Germinal center (tissue), 1 donor: ENCODE results near the gene DENND1A.
A peak's percentile ranks its signal among the peaks of the same experiment; 100 is the strongest.

Experiments
- DNase-seq: peaks from one replicate; pipeline ENCODE4 v3.0.0; 2012; ENCODE audit warnings: mixed read lengths, low spot score

Gene DENND1A

DNA sequence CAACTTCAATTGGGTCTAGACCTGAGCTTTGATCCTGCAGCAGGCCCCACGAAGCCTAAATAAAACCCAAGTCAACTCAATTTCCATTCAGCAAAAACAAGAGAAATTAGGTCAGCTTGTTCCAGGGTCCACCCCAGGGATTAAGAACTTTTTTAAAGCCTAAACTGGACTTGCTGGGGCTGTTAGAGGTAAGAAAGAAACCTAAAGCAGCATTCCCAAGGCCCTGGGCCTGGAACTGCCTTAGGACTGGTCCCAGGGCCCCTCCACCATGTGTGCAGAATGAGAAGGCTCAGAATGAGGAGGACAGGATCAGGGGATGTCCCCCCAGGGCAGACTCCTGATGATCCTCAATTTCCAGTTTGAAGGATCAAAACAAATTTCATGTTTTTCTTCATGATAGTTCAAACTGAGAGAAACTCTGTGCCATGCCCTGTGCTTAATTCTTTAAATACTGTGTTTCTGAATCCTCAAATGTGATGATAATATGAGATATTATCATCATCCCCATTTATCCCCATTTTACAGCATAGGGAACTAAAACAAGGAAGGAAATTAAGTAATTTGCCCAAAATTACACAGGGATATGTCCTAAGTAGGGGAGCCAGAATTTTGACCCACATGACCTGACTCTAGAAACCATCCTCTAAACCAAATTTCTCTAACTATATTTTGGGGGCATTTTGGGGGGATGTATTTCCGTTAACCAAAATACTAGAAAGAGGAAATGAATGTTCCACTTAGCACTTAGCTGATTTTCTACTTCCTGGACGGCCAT is 64.5 kb downstream of the DENND1A start:
- DNase-seq, result no peak

DNA sequence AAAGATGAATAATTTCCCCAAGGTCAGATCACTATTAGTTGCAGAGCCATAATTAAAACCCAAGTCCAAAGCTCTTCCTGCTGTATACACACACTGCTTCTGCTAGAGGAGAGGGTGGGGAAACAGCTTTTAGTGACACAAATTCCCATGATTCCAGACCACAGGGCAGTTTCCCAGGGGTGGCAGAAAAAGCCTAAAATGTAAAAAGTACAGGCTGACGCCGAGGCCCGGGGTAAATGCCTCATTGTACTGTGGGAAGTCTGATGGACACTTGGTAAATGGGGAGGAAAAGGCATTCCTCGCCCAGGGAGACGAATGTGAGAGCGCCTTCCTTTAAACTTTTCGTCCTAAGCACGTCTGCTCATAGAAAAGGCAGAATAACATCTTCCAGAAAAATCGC is 65.7 kb downstream of the DENND1A start:
- DNase-seq, result no peak

DNA sequence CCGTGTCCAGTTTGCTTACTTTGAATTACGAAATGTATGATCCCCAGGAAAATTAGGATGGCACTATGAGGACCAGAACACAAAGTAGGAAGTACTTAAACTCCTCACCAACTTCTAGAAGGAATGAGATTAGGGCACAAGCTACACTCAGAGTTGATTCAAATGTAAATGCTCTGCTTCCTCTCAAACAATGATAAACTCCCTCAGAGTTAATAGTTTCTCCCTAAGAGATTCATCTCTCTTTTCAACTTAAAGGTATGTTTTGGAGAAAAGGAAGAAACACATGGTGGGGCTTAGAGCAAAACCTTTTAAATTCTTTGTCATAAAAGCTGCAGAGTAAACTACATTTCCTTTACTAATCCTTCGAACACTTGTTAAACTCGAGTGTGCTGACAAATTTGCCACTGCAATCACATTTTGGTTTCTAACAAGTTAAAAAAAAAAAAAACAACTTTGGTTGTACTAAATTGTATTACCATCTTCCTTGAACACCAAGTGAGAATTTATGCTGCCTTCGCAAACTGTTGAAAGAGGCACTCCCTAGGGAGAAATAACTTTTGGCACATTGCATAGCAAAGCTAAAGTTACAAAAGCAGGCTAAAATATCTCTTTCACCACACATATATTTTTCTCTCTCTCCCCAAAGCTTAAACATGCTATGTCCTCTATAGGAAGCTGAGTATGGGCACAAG is 66.6 kb downstream of the DENND1A start:
- no peak for DNase-seq

DNA sequence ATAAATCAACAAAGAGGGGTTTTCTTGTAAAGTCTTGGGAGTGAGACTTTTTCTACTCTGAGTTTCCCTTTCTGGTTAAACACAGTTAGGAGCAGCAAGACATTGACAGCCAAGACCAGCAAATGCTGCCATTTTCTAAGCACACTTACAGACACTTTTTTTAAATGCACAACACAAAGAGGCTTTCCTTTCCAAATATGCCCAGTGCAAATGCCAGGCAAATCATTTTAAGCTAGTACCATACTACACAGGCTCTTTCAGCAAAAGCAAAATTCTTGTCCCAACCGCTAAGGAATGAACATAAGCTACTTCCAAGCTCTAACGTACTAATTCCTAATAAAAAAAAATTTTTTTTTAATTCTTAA is 68.2 kb downstream of the DENND1A start:
- DNase-seq, result no peak

DNA sequence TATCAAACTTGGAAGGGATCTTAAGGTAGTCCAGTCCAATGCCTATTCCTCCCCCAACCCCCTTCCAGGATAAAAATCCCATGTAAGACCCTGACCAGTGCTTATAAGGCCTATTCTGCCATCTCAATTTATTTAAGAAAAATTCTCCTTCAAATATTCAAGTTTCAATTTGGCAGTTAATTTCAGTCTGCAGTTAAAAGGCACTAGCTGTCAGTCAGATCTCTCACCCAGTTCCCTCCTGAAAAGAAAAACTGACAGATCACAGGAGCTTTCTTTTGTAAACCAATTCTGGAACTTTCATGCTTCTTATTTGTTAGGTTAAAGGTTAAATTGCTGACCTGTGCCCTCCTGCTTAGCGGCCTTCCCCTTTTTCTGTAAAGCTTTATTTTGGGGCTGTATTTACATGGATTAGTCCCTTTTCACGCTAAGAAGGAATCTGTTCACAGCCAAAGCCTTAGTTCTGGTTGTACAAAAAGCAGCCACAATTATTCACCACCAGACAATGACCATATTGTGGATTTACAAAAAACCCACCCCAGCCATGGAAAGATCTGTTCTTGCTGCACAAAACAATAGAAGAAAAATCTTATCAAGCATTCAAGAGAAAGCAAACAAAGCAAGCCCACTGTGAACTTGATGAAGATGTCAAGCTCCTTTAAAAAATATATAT is 68.7 kb downstream of the DENND1A start:
- no peak for DNase-seq

DNA sequence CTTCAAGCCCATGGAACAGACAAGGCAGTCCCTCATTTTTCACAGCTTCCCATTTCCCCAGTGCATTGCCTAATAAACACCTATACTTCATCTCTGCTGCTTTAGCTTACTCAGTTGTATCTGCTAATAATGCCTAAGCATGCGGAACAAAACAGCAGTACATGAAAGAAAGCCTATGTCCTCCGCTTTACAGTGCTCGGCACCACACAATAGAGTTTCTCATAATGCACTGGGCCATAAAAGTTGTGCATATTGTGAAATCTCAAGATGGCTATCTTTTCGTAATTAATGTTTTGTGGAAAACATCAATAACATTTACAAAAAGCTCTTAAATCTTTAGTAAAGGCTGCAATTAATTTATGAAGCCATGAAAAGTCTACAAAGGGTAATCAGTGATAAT is 69.3 kb downstream of the DENND1A start:
- DNase-seq, result no peak

DNA sequence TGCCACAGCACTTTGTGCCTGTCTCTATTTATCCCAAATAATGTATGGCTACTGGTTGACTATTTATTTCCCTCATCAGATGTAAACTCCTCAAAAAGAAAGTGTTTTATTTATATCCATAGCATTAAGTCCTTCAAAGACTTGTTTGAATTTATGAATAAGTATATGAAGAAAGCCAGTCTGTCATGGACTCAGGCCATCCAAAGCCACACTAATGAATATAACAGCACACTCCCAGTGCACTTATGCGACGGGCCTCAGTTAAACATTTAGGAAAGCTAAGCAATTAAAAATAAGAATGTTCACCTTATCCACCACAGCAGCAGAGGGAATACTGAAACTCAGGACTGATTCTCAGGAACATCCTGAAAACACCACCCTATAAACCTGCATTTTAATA is 77.5 kb downstream of the DENND1A start:
- no peak for DNase-seq

DNA sequence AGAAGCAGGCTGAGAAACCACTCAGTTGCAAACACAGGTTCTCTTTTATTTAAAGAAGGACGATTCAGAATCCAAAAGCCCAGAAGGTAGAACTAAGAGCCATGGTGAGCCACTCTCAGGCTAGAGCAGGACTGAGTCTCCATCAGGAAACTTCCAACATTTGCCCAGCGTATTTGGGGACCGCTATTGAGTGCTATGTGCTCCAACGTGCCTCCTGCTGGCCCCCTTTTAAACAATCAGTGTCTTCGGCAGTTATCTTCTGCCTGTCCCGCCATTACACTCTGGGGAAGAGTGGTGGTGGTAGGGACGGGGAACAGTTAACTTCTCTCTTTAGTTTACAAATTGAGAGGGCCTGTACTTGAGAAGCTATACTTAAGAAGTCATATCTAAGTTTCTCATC is 78.1 kb downstream of the DENND1A start:
- DNase-seq, result no peak

DNA sequence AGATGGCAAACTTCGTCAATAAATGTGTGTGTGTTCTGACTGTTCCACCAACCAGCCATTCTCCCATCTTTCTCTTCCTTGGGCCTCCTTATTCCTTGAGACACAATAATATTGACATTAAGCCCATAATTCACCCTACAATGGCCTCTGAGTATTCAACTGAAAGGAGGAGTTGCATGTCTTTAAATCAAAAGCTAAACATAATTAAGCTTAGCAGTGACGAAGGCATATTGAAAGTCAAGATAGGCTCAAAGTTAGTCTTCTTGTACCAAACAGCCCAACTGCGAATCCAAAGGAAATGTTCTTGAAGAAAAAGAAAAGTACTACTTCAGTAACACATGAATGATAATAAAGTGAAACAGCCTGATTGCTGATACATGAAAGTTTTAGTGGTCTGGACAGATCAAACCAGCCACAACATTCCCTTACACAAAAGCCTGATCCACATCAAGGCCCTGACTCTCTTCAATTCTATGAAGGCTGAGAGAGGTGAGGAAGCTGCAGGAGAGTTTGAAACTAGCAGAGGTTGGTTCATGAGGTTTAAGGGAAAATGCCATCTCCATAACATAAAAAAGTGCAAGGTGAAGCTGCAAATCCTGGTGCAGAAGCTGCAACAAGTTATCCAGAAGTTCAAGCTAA is 81.4 kb downstream of the DENND1A start:
- DNase-seq, result no peak

DNA sequence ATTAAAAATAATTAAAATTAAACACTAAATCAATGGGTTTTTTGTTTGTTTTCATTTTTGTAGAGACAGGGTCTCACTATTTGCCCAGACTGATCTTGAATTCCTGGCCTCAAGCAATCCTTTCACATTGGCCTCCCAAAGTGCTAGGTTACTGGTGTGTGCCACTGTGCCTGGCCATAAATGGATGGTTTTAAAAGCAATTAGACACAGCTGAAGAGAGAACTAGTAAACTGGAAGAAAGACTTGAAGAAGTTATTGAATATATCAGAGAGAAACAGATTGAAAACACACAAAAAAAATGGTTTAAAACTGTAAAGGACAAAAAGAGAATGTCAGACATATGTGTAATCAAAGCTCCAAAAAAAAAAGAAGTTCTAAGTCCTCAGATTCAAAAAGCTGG is 83.0 kb downstream of the DENND1A start:
- DNase-seq, result no peak

DNA sequence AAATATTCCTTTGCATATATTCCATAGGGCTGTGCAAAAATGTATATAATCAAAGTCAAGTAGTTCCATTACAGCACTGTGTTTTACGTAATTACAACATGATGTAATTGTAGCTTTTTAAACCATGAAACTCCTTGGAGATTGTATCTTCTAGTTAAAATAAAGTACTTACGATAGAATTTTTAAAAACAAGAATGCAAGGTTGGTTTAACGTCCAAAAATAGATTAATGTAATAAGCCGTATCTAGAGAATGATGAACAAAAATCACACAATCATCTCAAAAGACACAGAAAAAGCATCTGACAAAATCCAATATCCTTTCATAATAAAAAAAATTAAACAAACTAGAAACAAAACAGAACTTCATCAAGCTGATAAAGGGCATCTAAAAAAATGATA is 86.2 kb downstream of the DENND1A start:
- DNase-seq, result no peak

DNA sequence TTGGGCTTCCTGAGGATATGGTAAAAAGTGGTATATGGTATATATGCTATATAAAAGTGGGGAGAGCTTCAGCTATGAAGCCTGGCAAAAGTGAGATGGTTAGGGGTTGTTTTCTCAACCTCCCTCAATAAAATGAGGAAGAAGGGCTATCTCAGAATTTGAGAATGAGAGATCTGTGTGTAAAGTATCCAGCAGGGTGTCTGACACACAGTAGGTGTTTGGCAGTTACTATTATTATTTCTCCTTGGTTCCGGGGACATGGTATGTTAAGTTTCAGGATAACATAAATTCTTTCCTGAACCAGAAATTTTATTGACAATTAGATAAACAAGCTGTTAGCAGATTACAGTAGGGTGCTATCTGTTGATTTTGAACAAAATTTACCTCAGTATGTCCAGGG is 94.1 kb downstream of the DENND1A start:
- no peak for DNase-seq

DNA sequence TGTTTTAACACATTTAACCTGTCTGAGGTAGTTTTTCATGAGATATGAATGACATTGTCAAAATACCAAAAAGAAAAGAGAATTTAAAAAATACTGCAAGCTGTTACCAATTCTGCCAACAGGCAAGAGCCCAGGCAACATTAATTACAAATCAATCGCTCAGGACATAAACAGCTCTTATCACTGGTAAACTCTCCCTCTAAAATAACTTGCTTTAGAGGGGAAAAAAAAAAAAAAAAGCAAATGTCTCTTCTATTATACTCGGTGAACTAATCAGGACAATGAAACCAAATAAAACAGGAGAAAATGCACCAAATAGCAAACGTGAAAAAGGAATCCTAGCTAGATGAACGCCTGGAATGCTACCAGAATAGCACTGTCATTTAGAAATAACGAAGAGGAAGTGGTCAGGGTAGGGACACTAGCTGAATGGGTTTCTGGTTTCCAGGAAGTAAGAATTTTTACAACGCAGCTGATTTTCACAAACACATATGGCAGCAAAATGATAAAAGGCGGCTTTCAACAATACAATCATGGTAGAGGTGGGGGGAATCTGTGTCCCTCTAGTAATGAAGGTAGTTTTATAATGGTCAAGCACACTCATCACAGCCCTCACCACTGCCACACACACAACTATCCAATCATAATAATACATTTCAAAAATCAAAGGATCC is 94.9 kb downstream of the DENND1A start:
- peak; percentile 24 for DNase-seq

DNA sequence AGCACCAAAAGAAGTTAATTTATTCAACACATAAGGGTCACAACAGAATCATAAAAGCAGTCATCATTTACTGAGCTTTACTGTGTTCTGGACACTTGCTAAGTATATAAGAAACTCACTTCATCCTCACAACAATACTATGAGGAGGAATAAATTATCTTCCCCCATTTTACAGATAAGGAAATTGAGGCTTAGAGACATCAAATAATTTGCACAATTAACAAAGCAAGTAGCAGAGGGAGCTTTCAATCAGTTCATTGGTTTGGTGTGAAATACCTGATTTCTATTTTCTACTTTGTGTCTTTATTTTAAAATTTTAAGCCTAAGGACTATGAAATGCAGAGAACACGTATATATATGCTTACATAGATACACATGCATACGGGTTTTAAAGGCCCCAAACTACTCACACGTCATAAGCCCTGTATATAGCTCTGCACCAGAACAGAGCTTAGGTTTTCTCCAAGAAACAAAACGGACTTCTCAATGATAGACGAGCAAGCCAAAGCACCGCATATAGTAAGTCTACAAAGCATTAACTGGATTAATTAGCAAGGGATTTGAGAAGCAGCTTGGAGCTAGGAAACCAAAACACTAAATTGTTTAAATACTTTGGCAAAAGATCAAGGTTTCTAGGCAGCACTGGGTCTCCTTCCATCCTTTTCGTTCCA is 95.6 kb downstream of the DENND1A start:
- DNase-seq, result no peak

DNA sequence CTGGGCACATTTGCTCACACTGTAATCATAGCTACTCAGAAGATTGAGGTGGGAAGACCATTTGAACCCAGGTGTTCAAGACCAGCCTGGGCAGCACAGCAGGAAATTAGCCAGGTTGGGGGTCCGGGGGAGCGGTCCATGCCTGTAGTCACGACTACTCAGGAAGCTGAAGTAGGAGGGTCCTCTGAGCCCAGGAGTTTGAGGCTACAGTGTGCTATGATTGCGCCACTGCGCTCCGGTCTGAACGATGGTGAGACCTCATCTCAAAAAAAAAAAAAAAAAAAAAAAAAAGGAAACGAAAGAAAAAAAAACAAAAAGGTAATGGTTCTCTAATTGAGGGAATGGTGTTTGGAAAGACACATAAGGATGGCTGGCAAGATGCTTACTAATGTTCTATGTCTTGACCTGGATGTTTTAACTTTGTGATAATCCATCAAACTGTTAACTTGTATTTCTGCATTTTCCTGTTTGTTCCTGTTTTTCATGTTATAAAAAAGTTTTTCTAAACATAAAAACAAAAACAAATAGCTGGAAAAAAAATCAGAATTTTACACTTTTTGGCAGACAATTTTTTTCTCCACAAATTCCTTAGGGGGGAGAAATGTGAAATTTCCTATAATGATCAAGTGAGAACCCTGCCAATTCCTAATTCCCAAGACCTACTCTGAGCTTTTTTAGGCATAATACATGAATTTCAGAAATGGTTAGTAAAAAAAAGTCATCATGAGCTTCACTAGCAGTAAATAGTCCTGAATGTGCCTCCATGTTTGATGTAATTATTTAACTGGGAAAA is 96.9 kb downstream of the DENND1A start:
- no peak for DNase-seq

DNA sequence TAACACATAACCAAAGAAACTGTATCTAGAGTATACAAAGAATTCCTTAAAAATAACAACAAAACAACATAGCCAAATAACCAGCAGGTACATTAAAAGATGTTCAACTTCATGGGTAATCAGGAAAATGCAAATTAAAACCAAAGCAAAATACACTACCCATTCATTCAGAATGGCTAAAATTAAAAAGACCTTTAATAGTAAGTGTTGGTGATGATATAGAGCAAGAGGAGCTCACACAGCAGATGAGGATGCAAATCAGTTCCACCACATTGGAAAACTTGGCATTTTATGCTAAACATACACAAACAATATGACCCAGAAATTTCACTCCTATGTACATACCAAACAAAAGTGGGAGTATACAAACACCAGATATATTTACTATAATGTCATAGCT is 97.8 kb downstream of the DENND1A start:
- DNase-seq, result no peak

DNA sequence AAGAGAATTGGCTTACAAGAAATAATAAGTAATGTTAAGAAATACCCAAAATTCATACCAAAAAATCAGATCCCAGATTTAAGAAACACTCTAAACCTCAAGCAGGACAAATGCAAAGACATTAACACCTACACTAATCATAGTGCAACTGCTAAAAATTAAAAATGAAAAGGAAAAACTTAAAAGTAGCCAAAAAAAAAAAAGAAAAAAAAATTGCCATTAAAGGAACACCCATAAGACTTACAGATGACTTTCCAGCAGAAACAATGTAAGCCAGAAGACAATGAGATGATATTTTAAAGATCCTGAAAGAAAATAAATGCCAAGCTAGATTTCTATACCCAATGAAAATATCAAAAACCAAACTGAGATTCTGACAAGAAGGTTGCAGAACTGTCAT is 101.5 kb downstream of the DENND1A start:
- DNase-seq, result no peak

DNA sequence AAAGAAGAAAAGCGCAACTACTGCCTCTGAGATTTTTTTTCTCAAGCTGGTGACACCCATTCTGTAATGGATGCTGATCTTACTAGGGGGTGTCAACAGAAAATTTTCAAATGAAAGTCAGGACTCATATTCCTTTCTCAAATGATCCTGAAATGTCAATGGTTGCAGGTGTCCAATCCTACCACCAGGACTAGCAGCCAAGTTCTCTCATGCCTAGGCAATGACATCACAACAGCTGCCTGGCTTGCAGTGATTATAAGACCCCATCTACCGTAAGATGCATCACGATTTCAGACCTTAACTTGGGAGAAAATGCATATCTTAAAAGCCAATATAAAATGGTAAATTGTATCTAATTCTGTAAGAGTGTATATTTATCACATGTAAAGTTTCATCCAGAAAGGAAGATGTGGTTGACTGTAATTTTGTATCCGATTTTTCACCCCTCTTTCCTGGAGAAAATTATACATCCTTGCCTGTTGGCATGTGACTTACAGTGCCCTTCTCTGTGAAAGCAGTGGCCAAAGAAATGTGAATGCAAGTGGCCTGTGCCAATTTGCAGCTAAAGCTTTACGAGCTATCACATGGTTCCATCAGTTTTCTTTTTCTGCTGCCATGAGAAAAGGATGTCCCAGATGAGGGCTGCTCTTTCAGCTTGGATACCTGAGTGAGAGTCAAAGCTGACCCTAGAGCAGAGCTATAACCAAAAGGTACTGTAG is 104.4 kb downstream of the DENND1A start:
- DNase-seq, result no peak

DNA sequence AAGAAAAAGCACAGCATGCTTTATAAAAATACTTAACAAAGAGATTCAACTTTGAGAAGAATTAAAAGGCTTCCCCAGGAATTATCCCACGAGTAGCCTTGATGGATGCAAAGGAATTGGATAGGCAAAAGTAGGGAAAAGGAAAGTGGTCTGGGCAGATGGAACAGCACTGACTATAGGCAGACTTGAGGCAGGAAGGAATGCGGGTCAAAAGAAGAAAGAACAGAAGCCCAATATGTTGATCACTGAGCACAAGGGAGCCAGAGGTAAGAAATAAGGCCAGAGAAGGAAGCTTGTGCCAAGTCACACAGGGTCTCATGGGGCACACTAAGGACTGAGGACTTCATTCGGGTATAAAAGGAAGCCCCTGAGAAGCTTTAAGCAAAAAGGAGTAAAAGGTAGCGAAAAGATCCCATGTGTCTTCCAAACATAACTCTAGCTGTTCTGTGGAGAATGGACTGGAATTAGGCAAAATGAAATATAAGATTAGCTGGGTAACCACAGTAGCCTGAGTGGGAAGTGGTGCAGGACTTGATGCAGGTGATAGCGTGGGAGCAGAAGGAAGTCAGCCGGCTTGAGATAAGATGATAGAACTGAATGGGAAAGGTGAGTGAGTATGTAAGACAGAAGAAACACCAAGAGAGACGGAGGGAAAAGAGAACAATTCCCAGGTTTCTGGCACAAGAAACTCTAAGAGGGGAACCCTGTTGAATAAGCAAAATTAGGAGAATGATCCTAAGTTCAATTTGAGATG is 106.6 kb downstream of the DENND1A start:
- DNase-seq, result no peak

DNA sequence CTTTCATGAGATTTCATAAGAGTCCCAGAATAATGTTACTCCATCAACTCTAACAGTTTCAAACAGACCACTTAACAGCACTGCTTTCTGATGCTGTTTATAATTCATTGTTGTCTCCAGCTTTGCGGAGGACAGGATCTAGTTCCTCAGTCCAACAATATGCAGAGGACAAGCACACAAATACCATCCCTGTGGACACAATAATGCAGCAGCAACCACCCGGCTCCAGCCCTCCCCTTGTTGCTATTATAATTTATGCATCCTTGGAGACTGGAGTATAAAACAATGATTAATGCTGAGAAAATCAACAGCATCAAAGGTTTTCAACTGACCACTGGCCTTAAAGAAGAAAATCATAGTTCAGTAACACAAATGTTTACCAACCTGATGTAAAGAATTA is 108.3 kb downstream of the DENND1A start:
- DNase-seq, result no peak
